ENCODE data around the gene CLINT1.
A peak's percentile ranks its signal among the peaks of the same experiment; 100 is the strongest.

Gene CLINT1

DNA sequence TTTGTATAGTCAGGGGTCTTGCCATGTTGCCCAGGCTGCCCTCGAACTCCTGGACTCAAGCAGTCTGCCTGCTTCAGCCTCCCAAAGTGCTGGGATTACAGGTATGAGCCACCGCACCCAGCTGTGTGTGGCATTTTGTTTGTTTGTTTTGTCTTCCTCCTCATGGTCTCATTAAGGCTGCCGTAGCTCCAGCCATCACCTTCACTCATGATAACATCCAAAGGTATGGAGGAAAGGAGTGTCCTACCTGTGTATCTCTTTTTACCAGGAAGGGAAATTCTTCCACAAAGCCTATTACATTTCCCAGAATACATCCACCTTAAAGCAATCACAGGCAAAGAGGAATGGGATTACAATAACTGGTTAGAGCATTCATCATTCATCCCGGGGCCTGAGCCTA, 88.3 kb downstream of the CLINT1 start:
- H3K4me3 ChIP-seq (ENCODE audit: low read depth, low read length), result no peak overlapping the region
- no peak for DNase-seq (ENCODE audit: low read depth)

- no peak overlapping the region for H3K4me3 ChIP-seq (ENCODE audit: low read depth, low read length)
- DNase-seq (ENCODE audit: low read depth), result no peak
Observed at GRCh38 chr5:157767689-157768088, 91.3 kb downstream of the CLINT1 start.

DNA sequence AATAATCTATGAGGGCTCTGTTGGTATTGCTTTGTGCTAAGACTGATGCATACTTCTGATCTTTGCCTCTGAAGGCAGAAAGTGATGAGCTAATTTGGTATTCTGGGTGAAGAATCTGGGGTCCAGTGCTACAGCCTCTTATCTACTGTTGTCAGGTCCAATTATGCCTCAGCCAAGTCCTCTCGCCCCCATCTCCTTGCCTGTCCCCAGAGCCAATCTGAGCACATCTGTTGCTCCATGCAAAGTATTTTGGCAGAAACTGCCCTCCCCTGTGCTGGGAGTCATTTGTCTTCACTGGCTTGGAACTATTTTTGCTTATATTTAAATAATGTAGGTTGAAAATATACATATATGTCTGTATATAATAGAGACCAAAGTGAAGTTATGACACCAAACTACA, 92.0 kb downstream of the CLINT1 start:
- no peak overlapping the region for H3K4me3 ChIP-seq (ENCODE audit: low read depth, low read length)
- no peak for DNase-seq (ENCODE audit: low read depth)

- H3K4me3 ChIP-seq (ENCODE audit: low read depth, low read length), result no peak overlapping the region
- DNase-seq (ENCODE audit: low read depth), result no peak
Observed at GRCh38 chr5:157766442-157766841, 92.5 kb downstream of the CLINT1 start.

DNA sequence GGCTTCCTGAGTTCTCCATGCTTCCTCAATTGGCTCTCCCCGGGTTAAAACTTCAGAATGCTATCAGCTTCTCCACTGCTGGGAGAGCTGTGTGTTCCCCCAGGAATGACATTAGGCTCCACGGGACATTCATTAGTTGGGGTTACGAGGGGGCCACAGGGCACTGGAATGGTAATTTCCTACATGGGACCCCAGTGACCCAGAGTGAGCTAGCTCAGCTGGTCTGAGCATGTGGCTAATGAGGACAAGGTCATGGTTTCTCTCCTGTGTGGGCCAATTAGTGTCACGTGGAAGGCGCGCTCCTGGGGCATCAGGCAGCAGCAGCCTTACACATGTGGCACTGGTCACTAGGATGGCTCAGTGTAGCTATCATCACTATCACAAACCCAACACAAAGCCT, 94.4 kb downstream of the CLINT1 start:
- no peak for DNase-seq (ENCODE audit: low read depth)
- H3K4me3 ChIP-seq (ENCODE audit: low read depth, low read length), result no peak overlapping the region

GRCh38 chr5:157761690-157762621, 97.0 kb downstream of the CLINT1 start:
- DNase-seq (ENCODE audit: low read depth), result peak; percentile 19
- no peak overlapping the region for H3K4me3 ChIP-seq (ENCODE audit: low read depth, low read length)

- H3K4me3 ChIP-seq (ENCODE audit: low read depth, low read length), result no peak overlapping the region
- DNase-seq (ENCODE audit: low read depth), result no peak
Observed at GRCh38 chr5:157758706-157759105, 100.2 kb downstream of the CLINT1 start.

- no peak for DNase-seq (ENCODE audit: low read depth)
- H3K4me3 ChIP-seq (ENCODE audit: low read depth, low read length), result no peak overlapping the region
Observed at GRCh38 chr5:157756122-157756521, 102.8 kb downstream of the CLINT1 start.

DNA sequence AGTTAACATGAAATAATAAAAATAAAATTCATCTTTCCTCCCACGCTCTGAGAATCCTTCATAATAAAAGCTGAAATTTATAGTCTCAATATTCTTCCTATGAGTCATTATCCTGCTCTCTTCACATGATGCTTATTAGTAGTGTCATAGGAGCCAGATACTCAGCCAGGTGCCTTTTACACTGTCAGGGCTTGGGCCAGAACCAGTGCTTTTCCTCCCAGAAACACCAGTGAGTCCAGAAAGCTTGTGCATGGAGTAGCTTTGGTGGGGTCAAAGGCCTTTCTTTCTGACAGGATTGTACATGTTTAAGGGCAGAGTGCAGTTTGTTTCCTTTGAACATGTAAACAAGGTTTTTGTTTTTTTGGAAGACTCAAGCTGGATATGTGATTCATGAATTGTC, 108.6 kb downstream of the CLINT1 start:
- no peak overlapping the region for H3K4me3 ChIP-seq (ENCODE audit: low read depth, low read length)
- no peak for DNase-seq (ENCODE audit: low read depth)

- no peak overlapping the region for H3K4me3 ChIP-seq (ENCODE audit: low read depth, low read length)
- DNase-seq (ENCODE audit: low read depth), result no peak
Observed at GRCh38 chr5:157749462-157749799, 109.5 kb downstream of the CLINT1 start.

DNA sequence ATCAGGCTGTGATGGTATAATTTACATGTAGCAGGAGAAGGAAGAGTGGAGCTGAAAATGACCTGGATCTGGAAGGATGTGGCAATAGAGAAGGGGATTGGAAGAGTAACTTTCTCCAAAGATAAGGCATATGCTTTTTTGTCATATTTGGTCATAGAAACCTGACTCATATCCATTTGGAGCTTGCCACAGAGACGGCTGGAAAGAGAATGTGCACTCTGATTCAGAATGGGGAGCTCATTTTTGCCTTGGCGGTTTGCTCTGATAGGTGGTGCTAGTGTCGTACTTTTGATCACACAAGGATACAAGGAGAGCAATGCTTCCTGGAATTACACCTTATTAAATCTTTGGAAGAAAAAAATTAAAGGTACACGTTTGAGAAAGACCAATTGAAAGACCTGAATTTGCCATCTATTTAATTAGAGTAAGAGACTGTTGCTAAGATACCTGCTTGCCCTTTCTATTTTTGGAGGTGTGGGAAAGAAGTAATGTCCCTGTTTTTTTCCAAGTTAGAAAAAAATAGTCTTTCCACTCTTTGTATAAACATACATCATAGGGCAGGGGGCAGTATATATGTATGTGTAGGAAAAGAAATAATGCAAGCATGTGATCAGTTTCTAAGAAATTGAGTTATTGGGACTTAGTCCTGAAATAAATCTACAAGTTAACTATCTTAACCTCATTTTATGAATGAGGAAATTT, 110.0 kb downstream of the CLINT1 start:
- DNase-seq (ENCODE audit: low read depth), result peak; percentile 46
- H3K4me3 ChIP-seq (ENCODE audit: low read depth, low read length), result no peak overlapping the region

DNA sequence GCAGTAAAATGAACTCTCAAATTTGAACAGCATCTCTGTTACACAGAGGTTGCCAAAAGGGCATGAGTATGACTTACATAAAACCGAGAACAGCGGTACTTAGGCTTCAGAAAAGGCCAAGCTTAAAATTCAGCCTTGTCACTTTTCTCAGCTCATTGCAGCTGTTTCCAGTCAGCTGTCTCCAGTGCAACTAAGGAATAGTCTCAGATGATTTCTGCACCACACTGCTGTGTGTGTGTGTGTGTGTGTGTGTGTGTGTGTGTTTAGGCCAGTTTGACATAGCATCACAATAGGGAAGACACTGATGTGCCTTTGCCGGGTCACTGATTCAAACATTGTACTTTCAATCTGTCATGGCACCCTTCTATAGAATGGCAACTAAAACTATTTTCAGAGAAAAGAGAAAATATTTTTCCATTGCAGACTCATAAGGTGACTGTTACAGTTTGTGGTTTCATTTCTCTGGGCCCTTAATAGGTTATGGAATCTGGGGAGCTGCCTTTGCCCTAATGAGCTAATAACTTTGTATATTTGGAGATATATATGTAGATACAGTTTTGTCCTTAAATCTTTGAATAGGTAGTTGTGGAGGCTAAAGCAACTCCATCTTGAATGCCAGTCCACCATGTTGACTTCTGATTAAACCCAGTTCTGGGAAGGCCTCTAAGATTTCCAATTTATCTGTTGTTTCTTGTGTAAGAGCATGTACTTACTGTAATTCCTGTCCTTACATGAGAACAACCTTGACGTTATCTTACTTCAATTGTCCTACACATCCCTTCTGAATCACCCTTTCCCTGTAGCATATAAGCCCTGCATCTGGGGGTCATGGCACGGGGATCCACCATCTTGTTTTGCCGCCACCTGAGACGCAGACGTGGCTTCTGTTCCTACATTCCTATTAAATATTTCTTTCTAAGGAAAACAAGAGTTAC, 110.9 kb downstream of the CLINT1 start:
- no peak overlapping the region for H3K4me3 ChIP-seq (ENCODE audit: low read depth, low read length)
- DNase-seq (ENCODE audit: low read depth), result no peak

DNA sequence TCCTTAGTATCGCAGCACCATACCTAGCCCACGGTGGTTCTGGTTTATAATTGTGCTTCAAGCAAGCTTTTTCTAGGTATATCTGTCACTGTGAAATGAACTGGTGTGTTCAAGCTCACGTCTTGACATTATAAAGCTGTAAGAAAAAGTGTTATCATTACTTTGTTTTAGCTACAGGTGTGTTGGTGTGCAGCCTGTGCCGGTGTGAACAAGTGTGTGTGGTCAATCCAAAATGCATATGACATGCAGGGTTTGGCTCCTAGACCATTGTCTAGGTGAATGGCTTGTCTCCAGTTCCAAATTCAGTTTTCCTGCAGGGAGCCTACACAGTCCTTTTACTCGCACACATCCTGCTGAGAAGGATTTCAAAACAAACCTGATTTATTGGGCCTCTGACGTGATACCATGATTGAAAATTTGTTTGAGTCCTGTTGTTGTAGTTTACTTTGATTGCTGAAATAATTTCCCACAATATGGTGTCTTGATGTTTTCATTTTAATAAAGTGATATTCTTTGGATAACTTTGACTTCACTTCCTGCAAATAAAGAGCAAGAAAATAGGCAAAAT, 111.7 kb downstream of the CLINT1 start:
- DNase-seq (ENCODE audit: low read depth), result no peak

DNA sequence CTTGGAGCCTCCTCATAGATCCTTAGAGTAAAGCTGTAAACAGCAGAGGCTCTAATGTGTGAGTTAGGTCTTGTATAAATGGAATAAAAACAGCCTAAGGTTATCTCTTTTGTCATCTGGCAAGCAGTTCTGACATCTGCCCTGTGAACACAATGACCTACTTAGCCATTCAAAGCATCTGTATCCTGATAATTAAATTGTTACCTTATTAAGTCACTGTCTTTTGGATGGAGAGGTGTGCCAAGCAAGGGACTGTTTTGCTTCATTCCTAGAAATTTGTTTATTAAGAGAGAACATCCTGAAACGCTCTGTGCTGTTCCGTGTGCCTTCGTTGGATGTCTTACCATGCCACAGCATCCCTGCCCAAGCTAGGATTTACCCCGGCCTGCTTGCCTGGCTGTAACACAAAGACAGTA, 113.9 kb downstream of the CLINT1 start:
- no peak for DNase-seq (ENCODE audit: low read depth)
- peak overlapping the region; percentile 67 for H3K4me3 ChIP-seq (ENCODE audit: low read depth, low read length)

More for the DNA sequence above, 111.7 kb downstream of the CLINT1 start:
- no peak overlapping the region for H3K4me3 ChIP-seq (ENCODE audit: low read depth, low read length)

DNA sequence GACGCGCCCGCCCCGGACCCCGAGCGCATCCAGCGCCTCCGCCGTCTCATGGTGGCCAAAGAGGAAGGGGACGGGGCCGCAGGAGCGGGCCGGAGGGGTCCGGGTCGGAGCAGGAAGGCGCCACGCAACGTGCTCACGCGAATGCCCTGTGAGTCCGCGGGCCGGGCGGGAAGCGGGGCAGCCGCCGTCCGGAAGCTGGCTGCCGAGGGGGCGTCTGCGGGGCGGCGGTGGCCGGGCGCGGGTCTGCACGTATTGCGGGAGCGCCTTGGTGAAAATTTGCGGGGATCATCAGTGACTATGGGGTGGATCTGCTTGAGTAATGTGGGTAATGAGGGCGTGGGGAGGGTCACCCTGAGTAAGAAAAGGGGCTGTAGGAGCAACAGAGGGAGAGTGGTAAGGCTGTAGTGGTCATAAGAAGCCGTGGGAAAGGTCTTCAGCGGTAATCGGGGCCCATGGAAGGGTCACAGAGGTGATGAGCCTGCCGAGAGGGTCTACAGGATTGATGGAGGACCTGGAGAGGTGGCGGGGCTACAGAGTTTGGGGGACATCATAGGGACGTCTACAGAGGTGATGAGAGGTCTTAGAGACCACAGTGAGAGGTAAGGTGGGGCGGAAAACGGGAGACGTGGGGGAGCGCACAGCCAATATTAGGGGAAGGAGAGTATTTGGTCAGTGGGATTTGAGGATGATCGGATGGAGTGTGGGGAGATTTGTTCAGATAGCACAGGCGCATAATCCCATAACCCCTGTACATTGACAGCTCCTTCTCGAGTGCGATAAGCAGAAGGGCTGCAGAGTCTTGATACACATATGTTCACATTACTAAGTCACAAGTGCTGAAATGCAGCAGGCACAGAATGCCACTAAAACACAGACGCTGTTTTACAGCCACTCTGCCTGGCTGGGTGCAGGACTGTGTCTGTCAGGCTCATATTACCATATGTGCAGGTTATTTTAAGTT, 114.6 kb downstream of the CLINT1 start:
- DNase-seq (ENCODE audit: low read depth), result no peak
- peak overlapping the region; percentile 67 for H3K4me3 ChIP-seq (ENCODE audit: low read depth, low read length)

GRCh38 chr5:157743163-157744050, 115.5 kb downstream of the CLINT1 start, which contains the start of gene LSM11:
Gene LSM11 (plus strand): TSS chr5:157743712. CDS start chr5:157743751, 39 bp downstream.
- peak; percentile 33 for DNase-seq (ENCODE audit: low read depth)
- H3K4me3 ChIP-seq (ENCODE audit: low read depth, low read length), result peak within 1 kb of the TSS; percentile 67

DNA sequence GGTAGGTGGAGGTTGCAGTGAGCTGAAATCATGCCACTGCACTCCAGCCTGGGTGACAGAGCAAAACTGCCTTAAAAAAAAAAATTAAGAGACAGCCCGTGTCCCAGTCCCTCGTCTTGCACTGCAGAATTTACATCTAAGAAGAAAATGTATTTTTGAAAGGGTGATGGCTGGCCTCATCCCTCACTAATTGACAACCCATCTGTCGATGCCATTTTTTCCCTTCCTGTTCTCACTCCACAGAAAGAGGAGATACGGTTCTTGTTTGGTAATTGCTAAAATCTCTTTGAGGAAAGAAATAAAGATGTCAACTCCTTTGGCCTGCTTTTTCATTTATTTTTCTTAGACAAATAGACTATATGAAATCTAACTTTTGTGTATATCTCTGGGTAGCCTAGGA, 117.8 kb downstream of the CLINT1 start:
- DNase-seq (ENCODE audit: low read depth), result no peak
- H3K4me3 ChIP-seq (ENCODE audit: low read depth, low read length), result no peak overlapping the region
